Measurements from ENCODE around the gene CRIM1.
"Not testable (repeated sequence)": the region's sequence is repeated elsewhere in the genome, so short reads cannot be mapped to it uniquely, and the experiment has no call there.

Gene CRIM1

GRCh38 chr2:36355151-36355889, at the start of gene CRIM1:
CRIM1 (plus strand) TSS chr2:36355778; CDS start chr2:36356293, 515 bp downstream.
- DNase-seq (ENCODE audit: low read depth): no peak
- no peak for TF ChIP-seq CTCF (IDR thresholded peaks at IDR 0.05; ENCODE audit: control insufficient read depth, extremely low read depth, insufficient read depth)
- peak within 1 kb of the TSS; percentile 37 for H3K4me3 ChIP-seq (ENCODE audit: low read depth, low read length)

GRCh38 chr2:36307441-36307840, 48.1 kb upstream of the CRIM1 start:
- DNase-seq (ENCODE audit: low read depth): no peak
- TF ChIP-seq CTCF (IDR thresholded peaks at IDR 0.05; ENCODE audit: control insufficient read depth, extremely low read depth, insufficient read depth): no peak
- no peak overlapping the region for H3K4me3 ChIP-seq (ENCODE audit: low read depth, low read length)

GRCh38 chr2:36310444-36310843, 45.1 kb upstream of the CRIM1 start:
- DNase-seq (ENCODE audit: low read depth); H3K4me3 ChIP-seq (ENCODE audit: low read depth, low read length): not testable (repeated sequence)

- no peak overlapping the region for H3K4me3 ChIP-seq (ENCODE audit: low read depth, low read length)
- DNase-seq (ENCODE audit: low read depth): no peak
- TF ChIP-seq CTCF (IDR thresholded peaks at IDR 0.05; ENCODE audit: control insufficient read depth, extremely low read depth, insufficient read depth): no peak
Measured at GRCh38 chr2:36318547-36318946, 37.0 kb upstream of the CRIM1 start.

- TF ChIP-seq CTCF (IDR thresholded peaks at IDR 0.05; ENCODE audit: control insufficient read depth, extremely low read depth, insufficient read depth): peak; percentile 56
- no peak overlapping the region for H3K4me3 ChIP-seq (ENCODE audit: low read depth, low read length)
- DNase-seq (ENCODE audit: low read depth): peak; percentile 7
Measured at GRCh38 chr2:36322108-36322507, 33.5 kb upstream of the CRIM1 start.

- no peak for DNase-seq (ENCODE audit: low read depth)
- TF ChIP-seq CTCF (IDR thresholded peaks at IDR 0.05; ENCODE audit: control insufficient read depth, extremely low read depth, insufficient read depth): no peak
- H3K4me3 ChIP-seq (ENCODE audit: low read depth, low read length): no peak overlapping the region
Measured at GRCh38 chr2:36326286-36326685, 29.3 kb upstream of the CRIM1 start.

GRCh38 chr2:36329251-36329650, 26.3 kb upstream of the CRIM1 start:
- no peak for DNase-seq (ENCODE audit: low read depth)
- no peak for TF ChIP-seq CTCF (IDR thresholded peaks at IDR 0.05; ENCODE audit: control insufficient read depth, extremely low read depth, insufficient read depth)
- no peak overlapping the region for H3K4me3 ChIP-seq (ENCODE audit: low read depth, low read length)

Measured in LNCaP clone FGC (cell line).